NCI-H2227 (cell line): ENCODE data around the gene PLCL1.
A peak's percentile ranks its signal among the peaks of the same experiment; 100 is the strongest.

Experiments
- DNase-seq: peaks from one replicate; lab custom pipeline; 2025; ENCODE audit not compliant: unreplicated experiment; lab: John Stamatoyannopoulos, UW

The PLCL1 gene

DNA sequence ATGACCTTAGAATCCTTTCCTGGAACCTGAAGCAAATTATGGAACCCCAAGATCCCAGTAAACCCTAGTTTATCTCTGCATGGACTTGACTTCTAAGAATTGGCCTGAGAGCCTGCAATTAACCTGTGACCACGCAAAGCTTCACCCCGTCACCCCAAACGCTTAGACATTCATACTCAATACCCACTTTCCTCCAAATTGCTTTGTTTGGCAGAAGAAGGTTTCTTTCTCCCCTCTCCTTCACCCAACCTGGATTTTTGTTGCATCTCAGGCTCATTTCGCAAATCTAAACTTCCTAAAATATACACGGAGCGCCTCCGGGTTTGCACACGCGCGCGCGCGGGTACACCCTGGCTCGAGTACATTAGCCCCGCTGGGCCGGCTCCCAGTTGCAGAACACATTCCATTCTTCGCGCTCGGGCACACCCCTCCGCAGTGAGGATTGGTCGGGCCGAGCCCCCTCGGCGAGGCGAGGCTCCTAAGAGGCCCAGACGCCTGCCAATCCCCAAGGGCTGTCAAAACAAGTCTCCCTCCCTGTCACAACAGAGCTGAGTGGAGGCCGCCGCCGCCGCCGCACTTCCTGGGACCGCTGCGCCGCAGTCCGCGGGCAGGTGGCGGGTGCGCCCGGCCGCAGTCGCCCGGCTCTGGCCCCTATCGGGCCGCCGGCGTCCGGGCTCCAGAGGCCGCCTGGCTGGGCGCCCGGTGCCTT, at the start of gene PLCL1:
PLCL1 (plus strand) TSS at position 545 of the 709 bp plus-strand sequence.
- peak; percentile 96 for DNase-seq

DNA sequence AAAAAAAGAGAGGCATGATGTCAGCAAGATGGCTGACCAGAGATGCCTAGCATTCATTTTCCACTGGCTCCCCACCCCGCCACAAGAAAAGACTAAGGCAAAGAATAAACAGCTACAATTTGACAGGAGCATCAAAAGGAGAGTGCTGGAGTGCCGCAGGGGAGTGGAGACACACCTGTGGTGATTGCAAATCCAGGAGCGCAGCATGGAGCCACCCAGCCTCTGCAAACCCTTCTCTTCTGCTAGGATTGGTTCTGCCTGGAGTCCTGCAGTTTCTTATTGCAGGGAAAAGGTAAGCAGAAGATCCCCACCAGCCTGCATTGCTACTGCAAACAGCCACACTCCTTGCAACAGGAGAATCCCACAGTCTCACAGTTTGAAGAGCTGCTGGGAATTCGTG, 45.4 kb upstream of the PLCL1 start:
- no peak for DNase-seq

DNA sequence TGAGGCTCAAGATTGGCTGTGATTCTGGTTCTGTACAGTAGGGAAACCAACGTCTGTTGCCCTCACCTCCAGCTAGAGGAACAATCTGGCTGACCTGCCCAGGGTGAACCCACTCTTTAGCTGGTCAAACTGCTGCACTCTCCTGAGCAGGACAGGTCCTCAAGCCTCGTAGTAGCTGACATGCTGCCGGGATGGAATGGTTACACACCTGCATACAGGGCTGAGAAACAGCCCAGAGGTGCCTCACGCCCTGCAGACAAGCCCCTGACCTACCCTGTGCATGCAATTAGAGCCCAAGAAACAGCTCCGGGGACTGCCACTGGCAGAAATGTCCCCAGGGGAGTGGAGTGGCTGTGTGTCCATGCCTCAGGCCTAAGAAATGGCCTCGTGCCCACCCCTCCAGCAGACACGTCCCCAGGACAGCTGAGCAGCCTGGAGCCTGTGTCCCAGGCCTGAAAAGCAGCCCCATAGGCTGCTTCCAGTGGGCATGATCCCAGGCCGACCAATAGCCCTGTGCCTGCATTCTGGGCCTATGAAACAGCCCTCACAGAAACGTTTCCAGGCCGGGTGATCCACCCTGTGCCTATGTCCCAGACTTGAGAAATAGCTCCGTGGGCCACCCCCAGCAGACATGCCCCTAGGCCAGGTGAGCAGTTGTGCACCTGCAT, 44.6 kb upstream of the PLCL1 start:
- DNase-seq: no peak

DNA sequence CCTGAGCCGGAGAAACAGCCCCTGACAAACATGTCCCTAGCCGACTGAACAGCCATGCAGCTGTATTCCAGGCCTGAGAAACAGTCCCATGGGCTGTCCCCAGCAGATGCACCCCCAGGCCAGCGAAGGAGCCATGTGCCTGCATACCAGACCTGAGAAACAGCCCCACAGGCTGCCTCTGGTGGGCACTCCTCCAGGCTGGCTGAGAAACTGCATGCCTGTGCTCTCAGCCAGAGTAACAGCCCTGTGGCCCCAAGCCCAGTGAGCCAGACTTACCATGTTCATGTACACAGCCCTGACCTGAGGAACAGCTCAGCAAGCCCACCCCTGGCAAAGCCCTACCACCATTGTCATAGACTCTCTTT, 44.1 kb upstream of the PLCL1 start:
- no peak for DNase-seq

DNA sequence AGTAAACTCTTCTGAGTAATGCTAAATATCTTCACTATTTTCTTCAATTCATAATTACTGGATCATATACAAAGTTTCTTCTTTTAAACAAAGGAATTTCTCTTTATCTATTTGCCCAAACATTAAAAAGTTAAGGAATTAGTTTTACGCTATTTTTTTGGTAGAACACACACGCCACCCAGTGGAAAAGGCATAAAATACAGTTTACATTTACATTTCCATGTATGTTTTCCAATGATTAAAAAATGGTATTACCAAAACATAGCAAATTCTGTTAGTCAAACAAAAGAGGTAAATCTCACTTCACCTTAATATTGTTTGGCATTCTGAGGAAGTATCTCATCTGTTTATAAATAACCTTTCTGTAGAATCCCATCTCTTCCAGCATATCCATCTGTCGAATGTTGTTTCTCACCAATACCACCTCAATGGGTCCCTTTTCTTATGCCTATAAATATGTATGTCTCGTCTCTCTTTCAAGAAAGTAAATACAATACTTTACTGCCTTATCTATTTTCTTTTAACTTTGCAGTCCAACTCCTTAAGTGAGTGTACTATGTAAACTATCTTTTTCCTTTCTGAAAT, 26.5 kb upstream of the PLCL1 start:
- peak; percentile 52 for DNase-seq

DNA sequence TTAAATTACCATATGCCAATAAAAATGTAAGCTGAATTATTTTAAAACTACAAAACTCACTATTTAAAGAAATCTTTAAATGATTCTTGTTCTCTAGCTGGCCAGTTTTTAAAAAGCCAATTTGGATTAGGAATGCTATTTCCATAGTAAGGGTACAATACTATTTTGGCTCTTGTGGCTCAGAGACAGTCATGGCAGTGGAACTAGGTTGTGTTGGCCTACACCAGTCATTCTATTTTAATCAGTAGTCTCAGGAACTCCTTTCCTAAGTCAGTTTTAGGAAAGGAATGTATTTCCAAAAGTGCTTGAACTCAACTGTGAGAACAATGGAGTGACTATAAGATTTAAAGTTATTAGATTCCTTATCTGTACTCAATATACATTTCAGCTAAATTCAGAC, 25.1 kb upstream of the PLCL1 start:
- DNase-seq: no peak

DNA sequence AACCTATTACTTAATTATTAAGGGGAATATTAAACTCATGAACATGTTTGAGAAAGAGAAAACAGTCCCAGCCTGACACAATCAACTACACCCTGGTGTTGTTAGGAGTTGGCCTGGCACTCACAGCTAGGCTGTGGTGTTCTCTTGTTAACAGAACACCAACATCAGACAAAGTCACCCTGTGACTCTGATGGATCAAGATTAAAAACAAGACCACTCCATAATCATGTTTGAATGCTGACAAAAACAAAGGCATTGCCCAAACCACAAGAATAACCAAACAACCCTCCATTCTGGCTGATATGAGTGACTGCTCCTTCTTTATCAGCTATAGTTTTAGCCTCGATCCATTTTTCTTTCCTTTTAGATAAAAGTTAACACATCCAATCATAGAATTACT, 22.3 kb upstream of the PLCL1 start:
- no peak for DNase-seq

DNA sequence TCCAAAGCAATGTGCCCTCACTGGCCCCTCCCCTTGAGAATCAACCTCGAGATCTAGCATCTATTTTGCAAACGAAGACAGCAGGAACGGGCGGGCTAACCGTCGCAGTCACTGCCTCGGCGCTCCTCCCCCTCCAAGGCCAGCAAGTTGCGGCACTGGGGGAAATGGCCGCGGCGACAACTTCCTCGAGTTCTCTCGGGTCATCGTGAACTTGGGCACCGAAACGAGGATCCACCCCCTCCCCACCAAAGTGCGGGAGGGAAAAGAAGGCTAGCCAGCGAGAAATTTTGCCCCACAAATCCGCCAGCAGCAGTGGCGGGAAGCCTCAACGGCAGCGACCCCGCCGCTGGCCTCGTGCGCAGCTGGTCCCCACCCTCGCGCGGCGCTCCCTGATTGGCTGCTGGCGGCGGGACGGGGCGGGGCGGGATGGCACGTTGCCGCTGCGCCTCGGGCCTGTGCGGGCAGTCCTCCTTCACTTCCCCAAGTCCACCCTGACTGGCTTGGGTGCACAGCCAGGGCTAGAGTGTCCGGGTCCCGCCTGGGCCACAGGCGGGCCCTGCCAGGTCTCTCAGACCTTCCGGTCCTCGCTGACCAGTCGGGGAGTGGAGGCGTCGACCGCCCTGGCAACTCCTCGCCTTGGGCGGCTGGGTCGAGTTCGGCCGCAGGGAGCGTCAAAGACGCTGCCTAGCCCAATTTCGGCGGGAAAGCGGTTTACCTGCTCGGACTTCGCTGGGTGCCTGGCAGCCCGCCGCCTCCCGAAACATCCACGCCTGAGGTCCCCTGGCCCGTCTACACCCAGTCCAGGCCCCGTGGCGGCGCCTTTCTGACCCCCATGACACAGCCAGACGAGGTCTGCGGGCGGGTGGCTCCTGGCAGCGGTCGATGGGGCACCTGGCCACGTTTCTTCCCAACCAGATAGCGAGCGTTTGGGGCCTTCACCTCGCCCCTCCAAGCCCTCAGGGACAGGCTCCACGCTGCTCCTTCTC, 19.1 kb upstream of the PLCL1 start, which contains the start of gene BOLL:
BOLL (minus strand) TSS at position 364 of the 986 bp plus-strand sequence. CDS start 3,469 bp downstream, outside the sequence.
- DNase-seq: no peak

DNA sequence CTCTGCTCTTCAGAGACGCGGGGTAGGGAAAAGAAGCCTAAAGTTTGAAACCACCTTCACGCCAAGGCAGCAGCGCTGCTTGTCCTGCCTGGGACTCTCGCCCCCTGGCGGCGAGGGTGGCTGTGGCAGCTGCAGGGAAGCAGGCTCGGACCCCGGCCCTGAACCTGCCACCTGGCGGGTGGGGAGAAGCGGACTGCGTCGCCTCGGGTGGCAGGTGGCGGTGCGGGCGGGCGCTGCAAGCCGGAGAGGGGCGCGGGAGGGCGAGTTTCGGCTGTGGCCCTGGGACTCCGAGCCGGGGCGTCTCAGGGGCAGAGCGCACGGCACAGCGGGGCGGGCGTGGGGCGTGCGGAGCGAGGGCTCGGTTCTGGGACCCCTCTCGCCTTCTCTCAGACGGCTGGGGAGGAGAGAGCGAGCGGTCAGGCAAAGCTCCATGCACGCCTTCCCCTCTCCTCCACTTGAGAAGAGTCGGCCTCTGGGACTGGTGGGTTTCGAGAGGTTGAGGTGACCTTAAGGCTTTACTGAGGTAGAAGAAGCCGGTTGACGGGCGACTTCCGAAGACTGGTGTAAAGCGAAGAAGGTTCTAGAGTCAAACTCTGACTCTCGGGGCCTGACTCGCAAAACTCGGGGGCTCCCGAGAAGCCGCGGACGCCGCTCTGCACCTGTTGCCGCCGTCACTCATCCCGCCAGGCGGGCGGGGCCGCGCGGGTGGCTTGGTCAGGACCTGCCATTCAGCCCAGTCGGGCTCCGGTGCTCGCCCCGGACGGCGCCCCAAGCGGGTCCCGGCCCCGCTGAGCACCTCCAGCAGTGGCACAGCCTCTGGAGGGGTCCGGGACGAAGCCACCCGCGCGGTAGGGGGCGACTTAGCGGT, 18.1 kb upstream of the PLCL1 start:
- DNase-seq: peak; percentile 70

DNA sequence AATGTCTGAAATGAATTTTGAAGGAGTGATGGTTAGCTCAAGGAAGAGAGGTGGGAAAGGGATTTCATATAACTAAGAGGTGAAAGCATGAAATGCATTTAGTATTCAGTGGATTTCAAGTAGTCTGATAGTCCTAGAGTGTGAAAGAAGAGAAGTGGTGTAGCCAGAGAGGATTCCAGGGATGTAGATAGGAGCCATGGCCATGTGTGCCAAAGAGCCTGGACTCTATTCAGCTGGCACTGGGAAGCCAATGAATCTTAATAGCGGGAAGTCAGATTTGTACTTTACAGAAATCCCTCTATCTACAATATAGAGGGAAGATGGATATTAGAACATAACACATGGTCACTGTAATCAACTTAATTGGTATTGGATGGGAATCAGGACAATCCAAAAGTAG, 10.9 kb upstream of the PLCL1 start:
- no peak for DNase-seq

DNA sequence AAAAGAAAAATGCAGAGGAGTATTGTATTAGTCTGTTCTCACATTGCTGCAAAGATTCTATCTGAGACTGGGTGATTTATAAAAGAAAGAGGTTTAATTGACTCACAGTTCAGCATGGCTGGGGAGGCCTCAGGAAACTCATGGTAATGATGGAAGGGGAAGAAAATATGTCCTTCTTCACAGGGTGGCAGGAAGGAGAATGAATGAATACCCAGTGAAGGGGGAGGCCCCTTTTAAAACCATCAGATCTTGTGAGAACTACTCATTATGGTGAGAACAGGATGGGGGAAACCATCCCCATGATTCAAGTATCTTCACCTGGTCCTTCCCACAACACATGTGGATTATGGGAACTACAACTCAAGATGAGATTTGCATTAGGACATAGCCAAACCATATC, 9.1 kb upstream of the PLCL1 start:
- DNase-seq: no peak

DNA sequence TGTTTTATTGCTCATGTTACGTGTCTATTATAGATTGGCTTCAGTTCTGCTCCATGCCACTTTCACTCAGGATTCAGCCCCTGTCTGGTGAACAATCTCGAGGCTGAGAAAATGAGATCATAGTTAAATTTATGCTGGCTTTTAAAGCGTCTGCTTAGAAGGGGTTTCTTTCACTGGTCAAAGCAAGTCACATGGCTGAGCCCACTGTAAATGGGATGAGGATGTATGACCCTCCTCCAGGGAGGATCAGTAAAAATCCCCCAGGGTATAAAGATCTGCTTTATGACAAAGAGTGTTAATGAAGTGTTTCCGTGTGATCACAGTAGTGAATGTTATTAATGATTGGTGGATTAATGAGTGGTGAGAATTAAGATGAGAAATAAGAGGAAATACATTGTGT, 6.2 kb upstream of the PLCL1 start:
- no peak for DNase-seq

DNA sequence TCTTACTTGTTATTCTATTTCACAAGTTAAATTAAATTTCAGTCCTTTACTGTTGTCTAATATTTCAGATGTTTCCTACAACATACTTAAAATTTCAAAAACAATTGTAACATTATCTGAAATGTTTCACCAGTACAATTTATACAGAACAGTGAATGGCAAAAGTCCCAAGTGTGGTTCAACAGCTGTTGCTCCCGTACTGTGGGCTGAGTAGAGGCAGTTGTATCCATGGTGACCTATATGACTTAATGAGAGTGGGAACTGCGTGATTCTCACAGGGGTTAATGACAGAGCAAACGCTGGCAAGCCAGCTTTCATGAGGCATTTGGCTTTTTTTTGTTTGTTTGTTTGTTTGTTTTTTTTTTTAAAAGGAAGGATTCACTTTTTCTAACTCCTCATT, 5.3 kb upstream of the PLCL1 start:
- DNase-seq: no peak

DNA sequence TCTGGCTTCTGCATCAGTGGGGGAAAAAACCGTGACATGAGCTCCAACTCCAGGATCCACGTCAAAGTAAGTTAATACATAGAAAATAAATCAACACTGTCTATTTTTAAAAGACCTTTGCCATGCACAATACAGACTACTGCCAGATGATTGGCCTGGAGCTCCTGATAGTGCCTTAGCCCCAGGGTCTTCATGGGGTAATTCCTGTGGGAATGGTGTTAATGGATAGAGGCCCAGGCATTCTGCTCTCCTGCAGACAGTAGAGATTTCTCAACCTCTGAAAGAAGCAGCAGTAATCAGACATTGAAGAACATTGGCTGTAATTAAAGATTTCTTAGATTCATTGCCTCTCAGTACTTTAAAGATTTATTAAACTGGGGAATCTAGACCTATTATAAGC, 4.3 kb upstream of the PLCL1 start:
- no peak for DNase-seq

DNA sequence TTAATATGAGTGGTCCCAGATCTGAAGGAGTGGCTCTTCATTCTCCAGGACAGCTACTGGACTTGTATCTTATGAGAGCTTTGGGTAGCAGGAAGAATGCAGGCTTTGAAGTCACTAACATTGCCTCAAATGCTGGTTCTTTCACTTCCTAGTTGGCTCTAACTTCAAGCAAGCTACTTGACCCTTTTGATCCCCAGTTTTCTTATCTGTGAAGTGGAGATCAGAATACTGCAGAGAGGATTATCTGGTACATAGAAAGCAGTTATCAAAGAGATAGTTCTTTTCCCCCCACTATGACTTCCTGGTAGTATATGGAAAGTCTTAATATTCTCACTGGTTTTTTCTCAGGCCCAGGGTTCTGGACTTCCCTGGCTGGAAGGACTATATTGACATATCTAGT, 3.4 kb upstream of the PLCL1 start:
- no peak for DNase-seq

DNA sequence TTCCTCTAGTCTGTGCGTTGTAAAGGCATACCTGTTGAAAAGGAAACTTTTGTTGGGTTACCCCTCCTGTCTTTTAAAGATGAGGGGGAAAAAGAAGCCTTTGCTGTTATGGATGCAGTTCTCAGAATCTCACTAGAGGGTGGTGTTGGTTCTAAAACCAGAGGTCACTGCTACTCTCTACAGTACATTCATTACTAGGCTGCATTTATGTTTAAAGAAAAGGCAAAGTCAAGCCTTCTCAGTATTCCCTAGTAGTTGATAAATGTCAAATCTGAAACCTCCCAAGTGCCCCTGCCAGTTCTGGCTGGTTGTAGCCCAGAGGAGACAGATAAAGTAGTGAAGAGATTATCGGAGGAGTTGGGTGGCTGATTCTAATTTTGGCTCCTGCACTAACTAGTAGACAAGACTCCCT, 1.4 kb upstream of the PLCL1 start:
- peak; percentile 75 for DNase-seq

DNA sequence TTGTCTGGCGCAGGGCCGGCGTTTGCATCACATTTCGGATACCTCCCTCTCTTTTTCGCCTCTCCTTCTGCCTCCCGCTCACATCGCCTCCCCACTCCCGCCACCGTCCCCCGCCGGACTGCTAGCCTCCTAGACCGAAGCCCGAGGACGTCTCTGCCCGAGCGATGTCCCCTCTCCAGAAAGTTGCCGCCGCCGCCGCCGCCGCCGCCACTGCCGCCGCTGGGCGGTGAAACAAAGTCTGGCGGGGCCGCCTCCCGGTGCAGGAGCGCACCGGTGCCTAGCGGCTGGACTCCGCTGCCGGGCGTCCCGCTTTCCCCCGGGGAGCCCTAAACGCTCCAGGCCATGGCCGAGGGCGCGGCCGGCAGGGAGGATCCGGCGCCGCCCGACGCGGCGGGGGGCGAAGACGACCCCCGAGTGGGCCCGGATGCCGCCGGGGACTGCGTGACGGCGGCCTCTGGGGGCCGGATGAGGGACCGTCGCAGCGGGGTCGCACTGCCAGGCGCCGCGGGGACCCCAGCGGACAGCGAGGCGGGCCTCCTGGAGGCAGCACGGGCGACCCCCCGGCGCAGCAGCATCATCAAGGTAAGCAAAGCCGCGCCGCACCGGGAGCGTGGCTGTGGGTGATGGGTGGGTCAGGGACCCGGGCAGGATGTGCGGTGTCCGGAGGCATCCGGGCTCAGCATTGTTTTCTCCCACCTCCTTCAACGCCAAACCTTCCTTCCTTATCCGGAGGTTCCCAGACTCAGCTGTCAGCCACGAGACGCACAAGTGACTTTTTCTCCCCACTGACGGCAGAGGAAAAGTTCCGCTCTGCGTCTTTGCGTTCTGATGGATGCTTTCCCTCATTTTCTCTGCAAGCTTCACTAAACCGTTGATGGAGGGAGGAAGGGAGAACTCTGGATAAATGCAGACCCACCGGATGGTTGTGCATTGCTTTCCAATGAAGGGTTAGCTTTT, 643 bp downstream of the PLCL1 start:
- peak; percentile 44 for DNase-seq

DNA sequence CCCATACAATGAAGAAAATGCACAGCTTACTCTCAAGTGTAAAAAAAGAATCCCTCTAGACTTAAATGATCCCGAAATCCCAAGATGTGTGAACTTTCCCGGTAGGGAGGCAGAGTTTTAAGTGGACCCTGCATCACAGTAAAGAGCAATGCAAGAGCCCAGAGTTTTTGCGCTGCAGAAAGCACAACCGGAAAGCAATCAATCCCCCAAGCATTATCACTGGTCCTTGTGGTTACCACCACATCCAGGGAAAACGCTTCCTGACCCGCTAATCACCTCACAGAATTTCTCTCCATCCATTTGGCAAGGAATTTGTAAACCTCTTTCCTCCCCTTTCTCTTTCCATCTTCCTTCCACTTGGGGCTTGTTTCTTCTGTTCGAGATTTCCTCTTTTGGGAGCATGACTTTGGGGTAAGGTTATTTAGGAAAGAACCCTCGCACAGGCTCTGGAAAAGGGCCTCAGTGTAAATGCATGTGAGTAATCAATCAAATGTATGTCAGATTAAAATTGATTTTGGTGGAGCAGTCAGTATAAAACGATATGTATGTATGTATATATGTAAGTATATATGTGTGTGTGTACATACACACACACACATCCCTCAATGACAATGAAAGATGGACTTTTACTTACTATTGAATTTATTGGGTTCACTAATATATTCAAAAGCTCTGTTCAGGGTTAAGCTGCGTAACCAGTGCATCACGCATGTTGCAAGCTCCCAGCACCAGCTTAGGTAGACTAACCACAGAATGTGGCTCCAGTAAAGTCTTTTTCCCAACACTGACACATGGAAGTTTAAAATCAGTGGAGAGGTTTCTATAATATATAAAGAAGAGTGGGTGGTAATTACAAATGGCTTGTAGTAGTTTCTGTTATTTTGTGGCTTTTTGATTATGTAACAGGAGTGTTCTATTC, 1.6 kb downstream of the PLCL1 start:
- no peak for DNase-seq
